ENCODE data around the gene PLPPR2. TPM values are rescaled to one million over a fixed set of nuclear protein-coding genes. Genes with fewer than 3 reads are reported as not detected.

The PLPPR2 gene
- total RNA-seq, 1 donor from 2014 or later, result 7.9 TPM

- peaks cover 3% of the 10 kb centered on the region for H3K9me3 Mint-ChIP-seq (ENCODE audit: low read depth)
- H3K36me3 Mint-ChIP-seq (ENCODE audit: insufficient read depth), result no peaks in the 10 kb centered on the region
- no peak overlapping the region for H3K4me3 Mint-ChIP-seq (ENCODE audit: low read depth)
- no peak for DNase-seq (ENCODE audit: low spot score, unreplicated experiment)
- TF ChIP-seq, protein P1, sequence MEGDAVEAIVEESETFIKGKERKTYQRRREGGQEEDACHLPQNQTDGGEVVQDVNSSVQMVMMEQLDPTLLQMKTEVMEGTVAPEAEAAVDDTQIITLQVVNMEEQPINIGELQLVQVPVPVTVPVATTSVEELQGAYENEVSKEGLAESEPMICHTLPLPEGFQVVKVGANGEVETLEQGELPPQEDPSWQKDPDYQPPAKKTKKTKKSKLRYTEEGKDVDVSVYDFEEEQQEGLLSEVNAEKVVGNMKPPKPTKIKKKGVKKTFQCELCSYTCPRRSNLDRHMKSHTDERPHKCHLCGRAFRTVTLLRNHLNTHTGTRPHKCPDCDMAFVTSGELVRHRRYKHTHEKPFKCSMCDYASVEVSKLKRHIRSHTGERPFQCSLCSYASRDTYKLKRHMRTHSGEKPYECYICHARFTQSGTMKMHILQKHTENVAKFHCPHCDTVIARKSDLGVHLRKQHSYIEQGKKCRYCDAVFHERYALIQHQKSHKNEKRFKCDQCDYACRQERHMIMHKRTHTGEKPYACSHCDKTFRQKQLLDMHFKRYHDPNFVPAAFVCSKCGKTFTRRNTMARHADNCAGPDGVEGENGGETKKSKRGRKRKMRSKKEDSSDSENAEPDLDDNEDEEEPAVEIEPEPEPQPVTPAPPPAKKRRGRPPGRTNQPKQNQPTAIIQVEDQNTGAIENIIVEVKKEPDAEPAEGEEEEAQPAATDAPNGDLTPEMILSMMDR (IDR thresholded peaks at IDR 0.05; ENCODE audit: unreplicated experiment), result no peak
- no peak overlapping the region for H3K27ac Mint-ChIP-seq
- peaks cover 5% of the 10 kb centered on the region for H3K27me3 Mint-ChIP-seq
- H3K4me1 Mint-ChIP-seq (ENCODE audit: low read depth), result peaks cover 8% of the 10 kb centered on the region
Observed at GRCh38 chr19:11387162-11388034, 32.2 kb downstream of the PLPPR2 start.

DNA sequence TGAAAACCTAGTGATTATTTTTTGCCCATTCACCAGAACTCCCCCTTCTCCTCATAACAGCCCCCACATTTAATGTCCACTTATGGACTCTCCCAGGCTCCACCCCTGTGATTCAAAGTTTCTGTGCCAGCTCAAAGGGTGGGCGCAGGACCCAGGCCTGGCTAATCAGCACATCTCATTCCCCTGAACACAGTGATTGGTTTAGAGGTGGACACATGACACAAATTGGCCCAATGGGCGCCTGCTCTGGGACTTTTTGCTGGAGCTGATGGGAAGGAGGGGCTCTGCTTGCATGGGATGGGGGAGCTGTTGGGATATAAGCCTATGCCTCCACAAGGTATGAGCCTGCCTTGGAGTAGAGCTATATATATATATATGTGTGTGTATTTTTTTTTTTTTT lies 35.1 kb downstream of the PLPPR2 start:
- Mint-ChIP-seq H3K4me1 (ENCODE audit: low read depth) (peaks cover 4% of the 10 kb centered on the region), H3K27ac (no peak overlapping the region), H3K9me3 (ENCODE audit: low read depth) (peaks cover 3% of the 10 kb centered on the region), H3K27me3 (no peaks in the 10 kb centered on the region), H3K36me3 (ENCODE audit: insufficient read depth) (peaks cover 10% of the 10 kb centered on the region), H3K4me3 (ENCODE audit: low read depth) (no peak overlapping the region)
- TF ChIP-seq, protein P1 (IDR thresholded peaks at IDR 0.05; ENCODE audit: unreplicated experiment), result no peak
- DNase-seq (ENCODE audit: low spot score, unreplicated experiment), result no peak

DNA sequence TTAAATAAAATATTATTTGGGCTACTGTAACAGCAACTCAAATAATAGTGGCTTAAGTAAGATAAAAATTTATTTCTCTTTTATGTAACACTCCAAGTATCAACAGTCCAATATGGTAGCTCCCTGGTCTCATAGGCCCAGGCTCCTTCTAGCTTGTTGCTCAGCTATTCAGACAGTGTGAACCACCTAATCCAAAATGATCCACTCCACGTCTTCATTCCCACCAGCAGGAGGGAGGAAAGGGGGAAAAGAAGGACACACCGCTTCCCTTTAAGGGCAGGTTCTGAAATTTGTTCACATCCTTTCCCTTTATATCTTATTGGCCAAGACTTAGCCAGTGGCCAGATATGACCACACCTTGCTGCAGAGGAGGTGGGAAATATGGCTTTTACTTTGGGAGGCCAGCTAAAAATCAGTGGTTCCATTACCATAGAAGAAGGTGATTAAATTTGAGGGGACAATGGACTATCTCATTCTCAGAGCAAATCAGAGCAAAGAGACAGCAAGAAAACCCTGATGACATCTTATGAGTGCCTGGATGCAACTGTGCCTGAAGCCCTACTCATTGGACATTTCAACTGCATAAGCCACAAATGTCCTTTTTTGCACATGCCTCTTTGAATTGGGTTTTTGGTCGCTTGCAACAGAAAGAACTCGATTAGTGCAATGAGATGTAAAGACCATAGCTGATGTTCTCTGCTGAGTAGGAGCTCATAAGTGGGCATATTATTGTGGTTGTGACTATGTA lies 35.9 kb downstream of the PLPPR2 start:
- DNase-seq (ENCODE audit: low spot score, unreplicated experiment), result no peak

GRCh38 chr19:11397089-11397610 lies 41.9 kb downstream of the PLPPR2 start:
- Mint-ChIP-seq H3K9me3 (ENCODE audit: low read depth) (no peaks in the 10 kb centered on the region), H3K27ac (no peak overlapping the region), H3K36me3 (ENCODE audit: insufficient read depth) (peaks cover 24% of the 10 kb centered on the region), H3K4me1 (ENCODE audit: low read depth) (no peaks in the 10 kb centered on the region), H3K4me3 (ENCODE audit: low read depth) (no peak overlapping the region), H3K27me3 (no peaks in the 10 kb centered on the region)
- DNase-seq (ENCODE audit: low spot score, unreplicated experiment), result no peak
- TF ChIP-seq, protein P1 (IDR thresholded peaks at IDR 0.05; ENCODE audit: unreplicated experiment), result no peak

More for the DNA sequence above, 35.9 kb downstream of the PLPPR2 start:
- Mint-ChIP-seq H3K4me3 (ENCODE audit: low read depth) (no peak overlapping the region), H3K36me3 (ENCODE audit: insufficient read depth) (peaks cover 11% of the 10 kb centered on the region), H3K27me3 (no peaks in the 10 kb centered on the region), H3K9me3 (ENCODE audit: low read depth) (peaks cover 3% of the 10 kb centered on the region), H3K27ac (no peak overlapping the region), H3K4me1 (ENCODE audit: low read depth) (peaks cover 4% of the 10 kb centered on the region)
- TF ChIP-seq, protein P1 (IDR thresholded peaks at IDR 0.05; ENCODE audit: unreplicated experiment), result no peak

GRCh38 chr19:11399667-11400066 lies 44.4 kb downstream of the PLPPR2 start:
- H3K27ac Mint-ChIP-seq, result no peak overlapping the region
- no peak overlapping the region for H3K4me3 Mint-ChIP-seq (ENCODE audit: low read depth)
- no peak for DNase-seq (ENCODE audit: low spot score, unreplicated experiment)
- peaks cover 18% of the 10 kb centered on the region for H3K36me3 Mint-ChIP-seq (ENCODE audit: insufficient read depth)
- no peaks in the 10 kb centered on the region for H3K9me3 Mint-ChIP-seq (ENCODE audit: low read depth)
- TF ChIP-seq, protein P1 (IDR thresholded peaks at IDR 0.05; ENCODE audit: unreplicated experiment), result no peak
- H3K4me1 Mint-ChIP-seq (ENCODE audit: low read depth), result no peaks in the 10 kb centered on the region
- no peaks in the 10 kb centered on the region for H3K27me3 Mint-ChIP-seq

All from progenitor cell of endocrine pancreas (in vitro differentiated cells).